ENCODE measurements around the gene GNG2.

GRCh38 chr14:52011523-52011922 is 151.1 kb downstream of the GNG2 start:
- no peak for TF ChIP-seq CTCF (IDR thresholded peaks at IDR 0.05)
- no peak for TF ChIP-seq POLR2A (IDR thresholded peaks at IDR 0.05)

Data from body of pancreas (tissue), 4 donors.